Measurements from ENCODE around the gene ATP10A.

Gene ATP10A

GRCh38 chr15:25716414-25717126 lies 146.6 kb downstream of the ATP10A start:
- no peak for DNase-seq

- no peak for DNase-seq
Observed at GRCh38 chr15:25715536-25716413, 147.4 kb downstream of the ATP10A start.

GRCh38 chr15:25714538-25714840 lies 148.6 kb downstream of the ATP10A start:
- DNase-seq = no peak

- no peak for DNase-seq
Observed at GRCh38 chr15:25713736-25714537, 149.2 kb downstream of the ATP10A start.

GRCh38 chr15:25712961-25713355 lies 150.2 kb downstream of the ATP10A start:
- DNase-seq = no peak

- no peak for DNase-seq
Observed at GRCh38 chr15:25712192-25712960, 150.8 kb downstream of the ATP10A start.

GRCh38 chr15:25711691-25712090 lies 151.4 kb downstream of the ATP10A start:
- no peak for DNase-seq

GRCh38 chr15:25711164-25711563 lies 152.0 kb downstream of the ATP10A start:
- DNase-seq = no peak

GRCh38 chr15:25710184-25710583 lies 152.9 kb downstream of the ATP10A start:
- no peak for DNase-seq

GRCh38 chr15:25709437-25710159 lies 153.5 kb downstream of the ATP10A start:
- DNase-seq = no peak

- DNase-seq = no peak
Observed at GRCh38 chr15:25708391-25708790, 154.7 kb downstream of the ATP10A start.

GRCh38 chr15:25707656-25708365 lies 155.3 kb downstream of the ATP10A start:
- DNase-seq = no peak

- no peak for DNase-seq
Observed at GRCh38 chr15:25706176-25706955, 156.8 kb downstream of the ATP10A start.

GRCh38 chr15:25705433-25706115 lies 157.6 kb downstream of the ATP10A start:
- DNase-seq = no peak

- DNase-seq = no peak
Observed at GRCh38 chr15:25703726-25704125, 159.4 kb downstream of the ATP10A start.

GRCh38 chr15:25701721-25702465 lies 161.2 kb downstream of the ATP10A start:
- DNase-seq = no peak

- DNase-seq = no peak
Observed at GRCh38 chr15:25700916-25701315, 162.2 kb downstream of the ATP10A start.

GRCh38 chr15:25697586-25697985 lies 165.5 kb downstream of the ATP10A start:
- DNase-seq = no peak

Data from 8988T (cell line).